Sigmoid colon (tissue), 4 donors: Measurements from ENCODE around the gene UBALD1.

ENCODE experiments used
- EP300 ChIP-seq, 4 donors: sonication (generic); formaldehyde crosslinking; IDR thresholded peaks; one replicate each; pipeline ENCODE4 v1.6.1; 2017; ENCODE audit warnings: antibody characterized with exemption in 4 of 4
- POLR2A ChIP-seq, 2 donors: fragments of 450-650 bp; IDR thresholded peaks; one replicate each; pipeline ENCODE4 v1.6.1; 2016; ENCODE audit warnings: antibody characterized with exemption in 2 of 2, mild to moderate bottlenecking in 2 of 2, moderate library complexity in 2 of 2
- POLR2AphosphoS5 ChIP-seq, 4 donors: sonication (generic); formaldehyde crosslinking; IDR thresholded peaks; one replicate each; pipeline ENCODE4 v1.6.1; 2017; ENCODE audit warnings: antibody characterized with exemption in 4 of 4
- TF ChIP-seq, protein P1 (sequence below), 4 experiments: fragments of 450-650 bp in 3 of 4; fragments of 200-600 bp in 1 of 4; IDR thresholded peaks; one replicate each; pipeline ENCODE4 v1.5.1; 2016 to 2019; ENCODE audit warnings: antibody characterized with exemption in 4 of 4, mild to moderate bottlenecking in 3 of 4, moderate library complexity in 2 of 4

DNA sequence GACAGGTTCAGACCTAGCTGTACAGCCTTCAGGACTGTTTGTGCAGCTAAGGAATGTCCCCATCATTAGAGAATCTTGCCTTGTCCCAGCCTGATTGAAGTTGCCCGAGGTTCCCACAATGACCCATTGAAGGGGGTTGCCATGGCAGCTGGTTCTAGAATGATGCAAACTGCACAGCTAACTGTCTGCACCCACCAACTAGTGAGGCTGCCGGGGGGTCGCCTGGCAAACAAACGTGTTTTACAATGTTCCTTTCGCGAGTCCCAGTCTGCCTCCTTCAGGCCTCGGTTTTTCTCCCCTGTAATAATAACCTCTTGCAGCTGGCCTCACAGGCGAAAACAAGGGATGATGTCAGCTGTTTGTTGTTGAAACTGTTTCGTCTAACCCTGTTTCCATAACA is 53.1 kb downstream of the UBALD1 start:
- TF ChIP-seq, protein P1, sequence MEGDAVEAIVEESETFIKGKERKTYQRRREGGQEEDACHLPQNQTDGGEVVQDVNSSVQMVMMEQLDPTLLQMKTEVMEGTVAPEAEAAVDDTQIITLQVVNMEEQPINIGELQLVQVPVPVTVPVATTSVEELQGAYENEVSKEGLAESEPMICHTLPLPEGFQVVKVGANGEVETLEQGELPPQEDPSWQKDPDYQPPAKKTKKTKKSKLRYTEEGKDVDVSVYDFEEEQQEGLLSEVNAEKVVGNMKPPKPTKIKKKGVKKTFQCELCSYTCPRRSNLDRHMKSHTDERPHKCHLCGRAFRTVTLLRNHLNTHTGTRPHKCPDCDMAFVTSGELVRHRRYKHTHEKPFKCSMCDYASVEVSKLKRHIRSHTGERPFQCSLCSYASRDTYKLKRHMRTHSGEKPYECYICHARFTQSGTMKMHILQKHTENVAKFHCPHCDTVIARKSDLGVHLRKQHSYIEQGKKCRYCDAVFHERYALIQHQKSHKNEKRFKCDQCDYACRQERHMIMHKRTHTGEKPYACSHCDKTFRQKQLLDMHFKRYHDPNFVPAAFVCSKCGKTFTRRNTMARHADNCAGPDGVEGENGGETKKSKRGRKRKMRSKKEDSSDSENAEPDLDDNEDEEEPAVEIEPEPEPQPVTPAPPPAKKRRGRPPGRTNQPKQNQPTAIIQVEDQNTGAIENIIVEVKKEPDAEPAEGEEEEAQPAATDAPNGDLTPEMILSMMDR (IDR thresholded peaks at IDR 0.05), result no peak
- TF ChIP-seq POLR2AphosphoS5 (IDR thresholded peaks at IDR 0.05) (no peak), POLR2A (IDR thresholded peaks at IDR 0.05) (no peak), EP300 (IDR thresholded peaks at IDR 0.05) (no peak)
